ENCODE data around the gene CST4. TPM values are rescaled to one million over a fixed set of nuclear protein-coding genes. Genes with fewer than 3 reads are reported as not detected.
A peak's percentile ranks its signal among the peaks of the same experiment; 100 is the strongest.
"Not testable (repeated sequence)": the region's sequence is repeated elsewhere in the genome, so short reads cannot be mapped to it uniquely, and the experiment has no call there.

Gene CST4
- polyA plus RNA-seq, 1 donor = not detected

DNA sequence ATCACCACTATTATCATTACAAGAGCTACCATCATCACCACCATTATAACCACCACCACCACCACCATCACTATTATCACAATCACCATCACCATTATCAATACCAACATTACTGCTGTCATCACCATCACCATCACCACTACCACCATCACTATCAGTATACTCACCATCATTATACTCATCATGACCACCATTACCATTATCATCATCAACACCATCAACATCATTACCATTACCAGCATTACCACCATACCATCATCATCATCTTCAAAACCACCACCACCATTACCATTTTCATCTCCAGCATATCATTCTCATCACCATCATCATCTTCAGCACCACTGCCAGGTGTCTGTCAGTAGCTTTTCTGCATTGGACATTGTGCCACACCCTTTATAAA lies 22.9 kb upstream of the CST4 start:
- H3K27me3 ChIP-seq (ENCODE audit: control insufficient read depth, insufficient read depth, low read length); DNase-seq; H3K27ac ChIP-seq (ENCODE audit: low read length); H3K4me3 ChIP-seq (ENCODE audit: low read length); H3K36me3 ChIP-seq (ENCODE audit: control insufficient read depth, insufficient read depth, low read length); H3K9me3 ChIP-seq (ENCODE audit: control insufficient read depth, low read depth, low read length); H3K4me1 ChIP-seq (ENCODE audit: control insufficient read depth, insufficient read depth, low read length): not testable (repeated sequence)

GRCh38 chr20:23710771-23711170 lies 21.9 kb upstream of the CST4 start:
- Histone ChIP-seq H3K4me1 (ENCODE audit: control insufficient read depth, insufficient read depth, low read length) (no peaks in the 10 kb centered on the region), H3K36me3 (ENCODE audit: control insufficient read depth, insufficient read depth, low read length) (no peaks in the 10 kb centered on the region), H3K27me3 (ENCODE audit: control insufficient read depth, insufficient read depth, low read length) (no peaks in the 10 kb centered on the region), H3K4me3 (ENCODE audit: low read length) (no peak overlapping the region), H3K9me3 (ENCODE audit: control insufficient read depth, low read depth, low read length) (no peaks in the 10 kb centered on the region), H3K27ac (ENCODE audit: low read length) (no peak overlapping the region)
- no CpG with 5 or more reads among the region's 4 CpGs for WGBS (ENCODE audit: insufficient coverage, low lambda C conversion rate)
- DNase-seq = no peak

- Histone ChIP-seq H3K36me3 (ENCODE audit: control insufficient read depth, insufficient read depth, low read length) (no peaks in the 10 kb centered on the region), H3K4me3 (ENCODE audit: low read length) (no peak overlapping the region), H3K27me3 (ENCODE audit: control insufficient read depth, insufficient read depth, low read length) (no peaks in the 10 kb centered on the region), H3K4me1 (ENCODE audit: control insufficient read depth, insufficient read depth, low read length) (no peaks in the 10 kb centered on the region), H3K27ac (ENCODE audit: low read length) (no peak overlapping the region), H3K9me3 (ENCODE audit: control insufficient read depth, low read depth, low read length) (no peaks in the 10 kb centered on the region)
- no CpG with 5 or more reads among the region's 1 CpG for WGBS (ENCODE audit: insufficient coverage, low lambda C conversion rate)
- no peak for DNase-seq
These were observed 17.1 kb upstream of the CST4 start for GRCh38 chr20:23705895-23706294.

DNA sequence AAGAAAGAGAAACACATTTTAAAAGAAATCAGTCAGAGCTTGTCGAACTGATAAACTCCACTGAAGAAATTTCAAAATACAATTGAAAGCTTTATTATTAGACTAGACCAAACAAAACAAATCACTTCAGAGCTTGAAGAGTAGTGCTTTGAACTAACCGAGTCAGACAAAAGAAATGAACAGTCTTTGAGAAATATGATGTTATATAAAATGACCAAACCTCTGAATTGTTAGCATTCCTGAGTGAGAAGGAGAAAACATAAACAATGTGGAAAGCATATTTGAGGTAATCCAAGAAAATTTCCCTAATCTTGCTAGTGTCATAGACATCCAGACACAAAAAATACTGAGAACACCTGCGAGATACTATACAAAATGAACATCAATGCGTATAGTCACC lies 13.2 kb upstream of the CST4 start:
- Histone ChIP-seq H3K9me3 (ENCODE audit: control insufficient read depth, low read depth, low read length) (no peaks in the 10 kb centered on the region), H3K4me3 (ENCODE audit: low read length) (no peak overlapping the region), H3K27me3 (ENCODE audit: control insufficient read depth, insufficient read depth, low read length) (no peaks in the 10 kb centered on the region), H3K36me3 (ENCODE audit: control insufficient read depth, insufficient read depth, low read length) (no peaks in the 10 kb centered on the region), H3K4me1 (ENCODE audit: control insufficient read depth, insufficient read depth, low read length) (no peaks in the 10 kb centered on the region), H3K27ac (ENCODE audit: low read length) (no peak overlapping the region)
- DNase-seq = no peak
- WGBS (ENCODE audit: insufficient coverage, low lambda C conversion rate) = 89% methylated on average over 3 of the region's 4 CpGs

GRCh38 chr20:23700931-23701330 lies 12.1 kb upstream of the CST4 start:
- WGBS (ENCODE audit: insufficient coverage, low lambda C conversion rate) = no CpG with 5 or more reads among the region's 3 CpGs
- Histone ChIP-seq H3K27me3 (ENCODE audit: control insufficient read depth, insufficient read depth, low read length) (no peaks in the 10 kb centered on the region), H3K4me3 (ENCODE audit: low read length) (no peak overlapping the region), H3K4me1 (ENCODE audit: control insufficient read depth, insufficient read depth, low read length) (no peaks in the 10 kb centered on the region), H3K36me3 (ENCODE audit: control insufficient read depth, insufficient read depth, low read length) (no peaks in the 10 kb centered on the region), H3K9me3 (ENCODE audit: control insufficient read depth, low read depth, low read length) (no peaks in the 10 kb centered on the region), H3K27ac (ENCODE audit: low read length) (no peak overlapping the region)
- no peak for DNase-seq

- no peak for DNase-seq
- Histone ChIP-seq H3K4me1 (ENCODE audit: control insufficient read depth, insufficient read depth, low read length) (no peaks in the 10 kb centered on the region), H3K36me3 (ENCODE audit: control insufficient read depth, insufficient read depth, low read length) (no peaks in the 10 kb centered on the region), H3K27ac (ENCODE audit: low read length) (no peak overlapping the region), H3K27me3 (ENCODE audit: control insufficient read depth, insufficient read depth, low read length) (no peaks in the 10 kb centered on the region), H3K4me3 (ENCODE audit: low read length) (no peak overlapping the region), H3K9me3 (ENCODE audit: control insufficient read depth, low read depth, low read length) (no peaks in the 10 kb centered on the region)
- 100% methylated on average over 1 of the region's 1 CpG for WGBS (ENCODE audit: insufficient coverage, low lambda C conversion rate)
These were observed 9.1 kb upstream of the CST4 start for GRCh38 chr20:23697947-23698346.

DNA sequence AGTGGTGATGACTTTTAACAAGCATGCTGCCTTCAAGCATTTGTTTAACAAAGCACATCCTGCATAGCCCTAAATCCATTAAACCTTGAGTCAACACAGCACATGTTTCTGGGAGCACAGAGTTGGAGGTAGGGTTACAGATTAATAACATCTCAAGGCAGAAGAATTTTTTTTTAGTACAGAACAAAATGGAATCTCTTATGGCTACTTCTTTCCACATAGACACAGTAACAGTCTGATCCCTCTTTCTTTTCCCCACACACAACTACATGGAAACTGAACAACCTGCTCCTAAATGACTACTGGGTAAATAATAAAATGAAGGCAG lies 6.2 kb upstream of the CST4 start:
- H3K27ac ChIP-seq (ENCODE audit: low read length); H3K36me3 ChIP-seq (ENCODE audit: control insufficient read depth, insufficient read depth, low read length); H3K4me3 ChIP-seq (ENCODE audit: low read length); H3K4me1 ChIP-seq (ENCODE audit: control insufficient read depth, insufficient read depth, low read length); H3K9me3 ChIP-seq (ENCODE audit: control insufficient read depth, low read depth, low read length); H3K27me3 ChIP-seq (ENCODE audit: control insufficient read depth, insufficient read depth, low read length): not testable (repeated sequence)
- DNase-seq = peak in 1 of 2 donors; percentile 14

- not testable (repeated sequence) for H3K27ac ChIP-seq (ENCODE audit: low read length); H3K4me3 ChIP-seq (ENCODE audit: low read length)
These were observed 5.6 kb upstream of the CST4 start for GRCh38 chr20:23694178-23695067.

DNA sequence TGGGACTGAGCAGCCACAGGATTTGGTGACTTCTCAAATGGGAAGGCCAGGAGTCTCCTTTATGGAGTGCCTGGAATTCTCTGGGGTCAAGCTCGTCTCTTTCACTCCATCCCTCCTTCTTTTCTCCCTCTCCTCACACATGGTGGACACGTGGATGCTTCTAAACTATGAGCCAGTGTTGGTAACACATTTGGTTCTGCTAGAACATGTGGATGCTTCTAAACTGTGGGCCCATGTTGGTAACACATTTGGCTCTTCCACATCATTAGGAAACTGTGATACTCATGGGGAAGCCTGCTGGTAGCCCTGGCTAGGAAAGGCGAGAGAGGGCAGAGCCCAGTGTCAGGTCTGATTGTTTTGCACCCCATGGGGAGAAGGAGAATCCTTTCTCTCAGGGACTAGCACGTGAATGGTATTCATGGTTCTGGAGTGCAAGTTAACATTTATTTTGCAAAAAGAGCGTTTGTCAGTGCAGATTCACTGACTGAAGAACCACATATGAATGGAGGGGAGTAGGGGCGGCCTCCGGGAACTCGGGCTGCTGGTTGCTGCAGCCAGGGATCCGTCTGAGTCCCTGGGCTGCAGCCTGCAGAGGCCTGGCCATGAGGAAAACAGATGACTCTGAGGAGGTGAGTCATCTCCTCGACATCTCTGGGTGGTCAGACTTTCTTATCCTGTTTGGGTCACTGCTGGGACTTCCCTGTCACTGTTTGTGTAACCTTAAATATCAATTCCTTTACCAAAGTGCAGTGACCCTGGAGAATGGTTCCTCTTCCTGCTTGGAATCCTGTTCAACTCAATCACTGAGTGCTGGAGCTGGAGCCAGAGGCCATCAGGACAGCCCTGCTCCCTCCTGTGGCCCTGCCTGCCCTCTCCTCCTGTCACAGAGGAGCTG lies 4.1 kb upstream of the CST4 start:
- not testable (repeated sequence) for H3K9me3 ChIP-seq (ENCODE audit: control insufficient read depth, low read depth, low read length); H3K4me3 ChIP-seq (ENCODE audit: low read length); H3K36me3 ChIP-seq (ENCODE audit: control insufficient read depth, insufficient read depth, low read length); H3K27me3 ChIP-seq (ENCODE audit: control insufficient read depth, insufficient read depth, low read length); H3K27ac ChIP-seq (ENCODE audit: low read length); H3K4me1 ChIP-seq (ENCODE audit: control insufficient read depth, insufficient read depth, low read length); DNase-seq
- 100% methylated on average over 1 of the region's 10 CpGs for WGBS (ENCODE audit: insufficient coverage, low lambda C conversion rate)

More at GRCh38 chr20:23694178-23695067, 5.6 kb upstream of the CST4 start:
- not testable (repeated sequence) for DNase-seq; H3K9me3 ChIP-seq (ENCODE audit: control insufficient read depth, low read depth, low read length); H3K27me3 ChIP-seq (ENCODE audit: control insufficient read depth, insufficient read depth, low read length); H3K36me3 ChIP-seq (ENCODE audit: control insufficient read depth, insufficient read depth, low read length); H3K4me1 ChIP-seq (ENCODE audit: control insufficient read depth, insufficient read depth, low read length)
- no CpG with 5 or more reads among the region's 12 CpGs for WGBS (ENCODE audit: insufficient coverage, low lambda C conversion rate)

GRCh38 chr20:23691675-23692074 lies 2.8 kb upstream of the CST4 start:
- H3K36me3 ChIP-seq (ENCODE audit: control insufficient read depth, insufficient read depth, low read length) = no peaks in the 10 kb centered on the region
- H3K4me1 ChIP-seq (ENCODE audit: control insufficient read depth, insufficient read depth, low read length) = no peaks in the 10 kb centered on the region
- no peaks in the 10 kb centered on the region for H3K9me3 ChIP-seq (ENCODE audit: control insufficient read depth, low read depth, low read length)
- no peak for DNase-seq
- WGBS (ENCODE audit: insufficient coverage, low lambda C conversion rate) = no CpG with 5 or more reads among the region's 3 CpGs
- no peak overlapping the region for H3K4me3 ChIP-seq (ENCODE audit: low read length)
- H3K27ac ChIP-seq (ENCODE audit: low read length) = no peak overlapping the region
- H3K27me3 ChIP-seq (ENCODE audit: control insufficient read depth, insufficient read depth, low read length) = no peaks in the 10 kb centered on the region
